HG03439 (cell line): ENCODE data around the gene CXCL8.

Experiments
- ATAC-seq: cut with Tn5 transposase; IDR thresholded peaks from one replicate; pipeline ENCODE4 v1.9.1; 2021; ENCODE audit warnings: mild to moderate bottlenecking, moderate library complexity; ENCODE audit not compliant: unreplicated experiment

The CXCL8 gene

GRCh38 chr4:73718375-73719373 is 21.7 kb upstream of the CXCL8 start:
- peak; percentile 89 for ATAC-seq

- no peak for ATAC-seq
Observed at GRCh38 chr4:73721435-73721834, 18.9 kb upstream of the CXCL8 start.

- ATAC-seq, result no peak
Observed at GRCh38 chr4:73721909-73722308, 18.5 kb upstream of the CXCL8 start.

- no peak for ATAC-seq
Observed at GRCh38 chr4:73723023-73723422, 17.3 kb upstream of the CXCL8 start.

- ATAC-seq, result no peak
Observed at GRCh38 chr4:73723928-73724327, 16.4 kb upstream of the CXCL8 start.

- ATAC-seq, result no peak
Observed at GRCh38 chr4:73725510-73725909, 14.9 kb upstream of the CXCL8 start.

- no peak for ATAC-seq
Observed at GRCh38 chr4:73725985-73726384, 14.4 kb upstream of the CXCL8 start.

GRCh38 chr4:73727685-73728084 is 12.7 kb upstream of the CXCL8 start:
- peak; percentile 73 for ATAC-seq

GRCh38 chr4:73728091-73728741 is 12.2 kb upstream of the CXCL8 start:
- ATAC-seq, result no peak

GRCh38 chr4:73729534-73730165 is 10.7 kb upstream of the CXCL8 start:
- ATAC-seq, result peak; percentile 62

- ATAC-seq, result no peak
Observed at GRCh38 chr4:73730292-73730691, 10.1 kb upstream of the CXCL8 start.

GRCh38 chr4:73730867-73731266 is 9.5 kb upstream of the CXCL8 start:
- no peak for ATAC-seq

GRCh38 chr4:73731968-73732610 is 8.3 kb upstream of the CXCL8 start:
- no peak for ATAC-seq

- ATAC-seq, result no peak
Observed at GRCh38 chr4:73732759-73733431, 7.5 kb upstream of the CXCL8 start.

- ATAC-seq, result no peak
Observed at GRCh38 chr4:73734530-73735001, 5.8 kb upstream of the CXCL8 start.

- ATAC-seq, result peak; percentile 81
Observed at GRCh38 chr4:73735231-73735630, 5.1 kb upstream of the CXCL8 start.

- no peak for ATAC-seq
Observed at GRCh38 chr4:73741031-73741749, 821 bp downstream of the CXCL8 start.

GRCh38 chr4:73741750-73742489 is 1.6 kb downstream of the CXCL8 start:
- ATAC-seq, result no peak
